ENCODE data around the gene CHD3. TPM values are rescaled to one million over a fixed set of nuclear protein-coding genes. Genes with fewer than 3 reads are reported as not detected.
"Not testable (repeated sequence)": the region's sequence is repeated elsewhere in the genome, so short reads cannot be mapped to it uniquely, and the experiment has no call there.

Gene CHD3
- total RNA-seq, 4 donors from 2014 or later: 36.1 to 99.9 (median 45.1) TPM

DNA sequence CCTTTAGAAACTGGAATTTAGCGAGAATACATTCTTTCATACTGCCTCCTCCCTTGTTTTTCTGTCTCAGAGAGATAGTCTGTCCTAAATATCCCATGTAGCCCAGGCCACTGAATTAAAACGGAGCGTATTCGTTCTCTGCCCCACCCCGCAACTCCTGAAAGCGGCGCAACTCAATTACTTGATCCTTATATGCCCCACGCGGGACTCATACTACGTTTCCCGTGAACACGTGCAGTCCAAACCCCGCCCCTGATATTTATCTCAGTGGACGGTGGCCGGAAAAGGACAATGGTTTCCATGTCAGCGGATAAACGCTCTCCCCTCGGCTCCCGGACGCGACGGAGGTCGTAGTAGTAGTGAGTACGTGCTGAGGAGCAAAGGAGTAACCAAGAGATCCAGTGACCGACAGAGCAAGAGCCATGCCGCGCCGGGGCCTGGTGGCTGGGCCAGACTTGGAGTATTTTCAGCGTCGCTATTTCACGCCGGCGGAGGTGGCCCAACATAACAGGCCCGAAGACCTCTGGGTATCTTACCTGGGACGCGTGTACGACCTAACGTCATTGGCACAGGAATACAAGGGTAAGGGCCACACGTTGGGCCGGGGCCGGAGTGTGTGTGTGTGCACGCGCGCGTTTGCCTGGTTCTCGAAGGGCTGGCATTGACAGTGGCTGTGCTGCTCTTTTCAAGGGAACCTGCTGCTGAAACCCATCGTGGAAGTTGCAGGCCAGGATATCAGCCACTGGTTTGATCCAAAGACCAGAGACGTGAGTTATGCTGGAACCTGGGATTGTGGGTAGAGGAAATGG, 30.7 kb upstream of the CHD3 start, which contains the start of gene CYB5D1:
Gene CYB5D1 (plus strand): TSS at position 291 of the 809 bp plus-strand sequence. CDS start 132 bp downstream, at position 423.
- H3K36me3 ChIP-seq: peaks cover 0 to 26% (median 0%) of the 10 kb centered on the region in 3 donors
- peaks cover 6 to 36% (median 13%) of the 10 kb centered on the region in 4 donors for H3K4me1 ChIP-seq
- peak; percentile 89 to 97 (median 95) for DNase-seq
- TF ChIP-seq POLR2A (IDR thresholded peaks at IDR 0.05): peak; percentile 33 to 44
- TF ChIP-seq, protein P1, sequence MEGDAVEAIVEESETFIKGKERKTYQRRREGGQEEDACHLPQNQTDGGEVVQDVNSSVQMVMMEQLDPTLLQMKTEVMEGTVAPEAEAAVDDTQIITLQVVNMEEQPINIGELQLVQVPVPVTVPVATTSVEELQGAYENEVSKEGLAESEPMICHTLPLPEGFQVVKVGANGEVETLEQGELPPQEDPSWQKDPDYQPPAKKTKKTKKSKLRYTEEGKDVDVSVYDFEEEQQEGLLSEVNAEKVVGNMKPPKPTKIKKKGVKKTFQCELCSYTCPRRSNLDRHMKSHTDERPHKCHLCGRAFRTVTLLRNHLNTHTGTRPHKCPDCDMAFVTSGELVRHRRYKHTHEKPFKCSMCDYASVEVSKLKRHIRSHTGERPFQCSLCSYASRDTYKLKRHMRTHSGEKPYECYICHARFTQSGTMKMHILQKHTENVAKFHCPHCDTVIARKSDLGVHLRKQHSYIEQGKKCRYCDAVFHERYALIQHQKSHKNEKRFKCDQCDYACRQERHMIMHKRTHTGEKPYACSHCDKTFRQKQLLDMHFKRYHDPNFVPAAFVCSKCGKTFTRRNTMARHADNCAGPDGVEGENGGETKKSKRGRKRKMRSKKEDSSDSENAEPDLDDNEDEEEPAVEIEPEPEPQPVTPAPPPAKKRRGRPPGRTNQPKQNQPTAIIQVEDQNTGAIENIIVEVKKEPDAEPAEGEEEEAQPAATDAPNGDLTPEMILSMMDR (IDR thresholded peaks at IDR 0.05): peak in 2 of 6 experiments; percentile 2 to 12
- peak within 1 kb of the TSS; percentile 59 to 77 (median 70) for H3K4me3 ChIP-seq
- H3K27ac ChIP-seq: peak within 1 kb of the TSS; percentile 87 to 94 (median 90)
- no peaks in the 10 kb centered on the region for H3K27me3 ChIP-seq
- H3K9me3 ChIP-seq: no peaks in the 10 kb centered on the region

DNA sequence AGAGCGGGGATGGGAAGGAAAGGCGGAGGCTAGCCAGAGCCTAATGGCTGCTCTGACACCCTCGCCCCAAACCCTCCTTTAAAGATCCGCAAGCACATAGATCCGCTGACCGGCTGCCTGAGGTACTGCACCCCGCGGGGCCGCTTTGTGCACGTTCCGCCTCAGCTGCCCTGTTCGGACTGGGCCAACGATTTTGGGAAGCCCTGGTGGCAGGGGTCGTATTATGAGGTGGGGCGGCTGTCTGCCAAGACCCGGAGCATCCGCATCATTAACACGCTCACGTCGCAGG, 30.1 kb upstream of the CHD3 start:
- Histone ChIP-seq H3K9me3 (no peaks in the 10 kb centered on the region), H3K36me3 (peaks cover 0 to 20% (median 0%) of the 10 kb centered on the region in 3 donors)
- TF ChIP-seq, protein P1 (IDR thresholded peaks at IDR 0.05): peak; percentile 22 to 59 (median 54)
- TF ChIP-seq POLR2A (IDR thresholded peaks at IDR 0.05): no peak

DNA sequence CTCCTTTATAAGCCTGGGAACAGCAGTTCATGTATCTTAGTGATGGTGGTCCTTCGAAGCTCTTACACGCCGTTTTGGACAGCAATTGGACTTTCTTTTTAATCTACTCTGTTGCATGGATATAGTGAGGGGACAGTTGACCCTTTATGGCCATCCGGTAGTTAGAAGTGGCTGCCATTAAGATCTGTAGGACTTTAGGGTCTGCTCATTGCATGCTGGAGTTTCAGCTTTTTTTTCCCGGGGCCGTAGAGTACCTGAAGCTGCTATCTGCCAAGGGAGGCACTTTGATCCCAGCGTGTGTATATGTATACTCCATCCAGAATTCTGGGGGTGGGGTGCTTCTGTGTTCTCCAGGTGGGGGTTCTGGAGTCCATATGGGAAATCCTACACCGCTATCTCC, 29.6 kb upstream of the CHD3 start:
- TF ChIP-seq, protein P1 (IDR thresholded peaks at IDR 0.05): no peak
- no peak for TF ChIP-seq POLR2A (IDR thresholded peaks at IDR 0.05)
- Histone ChIP-seq H3K4me1 (peaks cover 6 to 36% (median 13%) of the 10 kb centered on the region in 4 donors), H3K27ac (no peak overlapping the region), H3K9me3 (no peaks in the 10 kb centered on the region), H3K27me3 (no peaks in the 10 kb centered on the region), H3K36me3 (peaks cover 0 to 14% (median 0%) of the 10 kb centered on the region in 3 donors), H3K4me3 (no peak overlapping the region)
- no peak for DNase-seq

More for the DNA sequence above, 30.1 kb upstream of the CHD3 start:
- Histone ChIP-seq H3K4me3 (peak overlapping the region; percentile 59 to 77 (median 70)), H3K27ac (peak overlapping the region in 3 of 4 donors; percentile 88 to 94 (median 92)), H3K27me3 (no peaks in the 10 kb centered on the region), H3K4me1 (peaks cover 6 to 36% (median 13%) of the 10 kb centered on the region in 4 donors)
- DNase-seq: peak; percentile 54 to 69 (median 61)

DNA sequence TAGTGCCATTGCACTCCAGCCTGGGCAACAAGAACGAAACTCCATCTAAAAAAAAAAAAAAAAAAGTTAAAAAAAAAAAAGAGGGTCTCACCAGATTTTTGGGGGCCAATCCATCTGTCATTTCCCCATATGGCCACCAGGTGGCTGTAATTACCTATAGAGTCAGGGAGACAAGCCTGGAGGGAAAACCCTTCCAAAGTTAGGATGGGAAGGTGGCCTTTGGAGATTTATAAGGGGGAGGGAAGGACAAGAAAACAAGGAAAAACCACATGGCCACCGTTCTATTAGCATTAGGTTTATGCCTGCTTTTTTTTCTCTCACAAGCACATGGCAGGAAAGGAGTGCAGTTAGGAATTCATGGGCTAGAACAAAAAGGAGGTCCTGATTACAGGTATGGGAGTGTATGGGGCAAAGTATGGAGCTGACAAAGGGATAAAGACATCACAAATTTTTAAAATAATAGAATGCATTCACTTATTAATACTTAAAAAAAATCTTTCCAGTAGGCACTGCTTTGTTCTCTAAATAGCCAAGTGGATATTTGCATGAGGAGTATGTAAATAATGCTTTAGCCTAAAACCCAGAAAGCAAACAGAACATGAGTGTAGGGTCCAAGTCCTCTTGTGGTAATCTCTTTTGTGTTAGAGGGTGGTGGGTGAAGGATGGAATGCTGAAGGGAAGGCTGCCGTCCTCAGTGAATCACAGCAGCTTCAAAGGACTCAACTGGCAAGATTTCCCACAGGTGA, 25.7 kb upstream of the CHD3 start:
- DNase-seq: peak in 2 of 3 donors; percentile 55 to 73
- Histone ChIP-seq H3K27me3 (no peaks in the 10 kb centered on the region), H3K36me3 (no peaks in the 10 kb centered on the region), H3K4me3 (no peak overlapping the region), H3K27ac (no peak overlapping the region), H3K9me3 (no peaks in the 10 kb centered on the region), H3K4me1 (peaks cover 0 to 13% (median 2%) of the 10 kb centered on the region in 4 donors)
- no peak for TF ChIP-seq POLR2A (IDR thresholded peaks at IDR 0.05)
- TF ChIP-seq, protein P1 (IDR thresholded peaks at IDR 0.05): peak; percentile 71 to 87 (median 82)

DNA sequence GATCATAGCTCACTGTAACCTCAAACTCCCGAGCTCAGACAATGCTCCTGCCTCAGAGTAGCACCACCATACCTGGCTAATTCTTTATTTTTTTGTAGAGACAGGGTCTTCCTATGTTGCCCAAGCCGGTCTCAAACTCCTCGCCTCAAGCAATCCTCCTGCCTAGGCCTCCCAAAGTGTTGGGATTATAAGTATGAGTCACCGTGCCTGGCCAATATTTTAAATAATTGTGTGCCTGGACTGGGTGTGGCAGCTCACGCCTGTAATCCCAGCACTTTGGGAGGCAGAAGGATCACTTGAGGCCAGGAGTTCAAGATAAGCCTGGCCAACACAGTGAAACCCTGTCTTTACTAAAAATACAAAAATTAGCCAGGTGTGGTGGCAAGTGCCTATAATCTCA, 24.2 kb upstream of the CHD3 start:
- not testable (repeated sequence) for DNase-seq, H3K4me1 ChIP-seq, H3K27ac ChIP-seq, H3K27me3 ChIP-seq, H3K36me3 ChIP-seq, H3K4me3 ChIP-seq, H3K9me3 ChIP-seq
